NCI-H82 treated with DMSO at 0.1 percent for 48 hours (cell line): ENCODE data around the gene NXF1.
A peak's percentile ranks its signal among the peaks of the same experiment; 100 is the strongest.
"Not testable (repeated sequence)": the region's sequence is repeated elsewhere in the genome, so short reads cannot be mapped to it uniquely, and the experiment has no call there.

Source experiments
- DNase-seq: peaks from one replicate; lab custom pipeline; 2025; ENCODE audit not compliant: unreplicated experiment; lab: John Stamatoyannopoulos, UW

NXF1 gene

DNA sequence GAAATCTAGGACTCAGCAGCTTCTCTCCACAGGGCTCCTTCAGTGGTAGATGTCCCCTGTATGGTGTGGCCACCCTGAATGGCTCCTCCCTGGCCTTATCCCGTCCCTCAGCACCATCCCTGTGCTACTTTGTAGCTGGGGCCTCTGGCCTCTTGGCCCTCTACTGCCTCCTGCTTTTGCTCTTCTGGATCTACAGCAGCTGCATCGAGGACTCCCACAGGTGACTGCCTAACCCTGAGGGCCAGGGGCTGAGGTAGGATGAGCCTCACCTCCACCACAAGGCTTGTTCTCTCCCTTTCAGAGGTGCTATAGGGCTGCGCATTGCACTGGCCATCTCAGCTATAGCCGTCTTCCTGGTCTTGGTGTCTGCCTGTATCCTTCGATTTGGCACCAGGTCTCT, 16.2 kb downstream of the NXF1 start:
- DNase-seq = no peak

DNA sequence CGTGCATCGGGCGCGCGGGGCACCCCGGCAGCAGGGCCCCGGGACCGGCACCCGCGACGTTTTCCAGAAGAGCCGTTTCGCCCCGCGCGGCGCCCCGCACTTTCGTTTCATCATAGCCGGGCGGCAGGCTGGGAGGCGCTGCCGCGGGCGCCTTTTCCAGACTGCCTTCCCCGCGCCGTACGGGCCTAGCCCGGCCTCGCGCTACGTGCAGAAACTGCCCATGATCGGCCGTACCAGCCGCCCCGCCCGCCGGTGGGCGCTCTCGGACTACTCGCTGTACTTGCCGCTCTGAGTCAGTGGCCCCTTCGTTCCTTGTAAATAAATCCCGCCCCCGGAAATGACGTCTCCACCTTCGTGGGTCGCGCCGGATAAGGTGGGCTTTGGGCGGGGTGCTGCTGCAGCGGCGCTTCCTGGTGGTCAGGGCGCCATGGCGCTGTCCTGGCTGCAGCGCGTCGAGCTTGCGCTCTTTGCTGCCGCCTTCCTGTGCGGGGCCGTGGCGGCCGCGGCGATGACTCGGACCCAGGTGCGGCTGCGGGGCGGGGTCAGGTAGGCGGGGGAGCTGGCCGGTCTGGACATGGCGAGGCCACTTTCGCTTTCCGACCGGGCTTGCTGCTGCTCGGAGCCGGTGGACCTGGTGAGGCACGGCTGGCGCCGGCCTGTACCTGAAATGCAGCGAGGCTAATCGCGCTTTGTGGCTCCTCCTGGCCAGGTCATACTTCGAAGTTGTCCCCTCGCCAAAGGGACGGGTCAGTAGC, 18.1 kb downstream of the NXF1 start, which contains the start of gene TMEM179B:
Gene TMEM179B, plus strand, starts transcription at position 398 of the 755 bp plus-strand sequence. Its CDS starts 30 bp downstream, at position 428.
- peak; percentile 88 for DNase-seq

DNA sequence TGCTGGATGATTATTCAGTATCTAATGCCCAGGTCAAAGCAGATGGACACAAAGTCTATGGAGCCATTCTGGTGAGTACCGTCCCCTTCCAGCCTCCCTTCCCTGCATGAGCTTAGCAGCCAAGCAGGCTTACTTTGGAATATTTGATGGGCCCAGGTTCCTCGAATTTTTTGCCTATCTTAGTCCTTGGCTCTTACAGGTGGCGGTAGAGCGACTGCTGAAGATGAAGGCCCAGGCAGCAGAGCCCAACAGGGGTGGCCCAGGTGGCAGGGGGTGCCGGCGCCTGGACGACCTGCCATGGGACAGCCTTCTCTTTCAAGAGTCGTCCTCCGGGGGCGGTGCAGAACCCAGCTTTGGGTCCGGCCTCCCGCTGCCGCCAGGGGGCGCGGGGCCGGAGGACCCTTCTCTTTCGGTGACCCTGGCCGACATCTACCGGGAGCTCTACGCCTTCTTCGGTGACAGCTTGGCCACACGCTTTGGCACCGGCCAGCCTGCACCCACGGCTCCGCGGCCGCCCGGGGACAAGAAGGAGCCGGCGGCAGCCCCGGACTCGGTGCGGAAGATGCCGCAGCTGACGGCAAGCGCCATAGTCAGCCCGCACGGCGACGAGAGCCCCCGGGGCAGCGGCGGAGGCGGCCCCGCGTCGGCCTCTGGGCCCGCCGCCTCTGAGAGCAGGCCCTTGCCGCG, 18.8 kb downstream of the NXF1 start:
- peak; percentile 53 for DNase-seq

DNA sequence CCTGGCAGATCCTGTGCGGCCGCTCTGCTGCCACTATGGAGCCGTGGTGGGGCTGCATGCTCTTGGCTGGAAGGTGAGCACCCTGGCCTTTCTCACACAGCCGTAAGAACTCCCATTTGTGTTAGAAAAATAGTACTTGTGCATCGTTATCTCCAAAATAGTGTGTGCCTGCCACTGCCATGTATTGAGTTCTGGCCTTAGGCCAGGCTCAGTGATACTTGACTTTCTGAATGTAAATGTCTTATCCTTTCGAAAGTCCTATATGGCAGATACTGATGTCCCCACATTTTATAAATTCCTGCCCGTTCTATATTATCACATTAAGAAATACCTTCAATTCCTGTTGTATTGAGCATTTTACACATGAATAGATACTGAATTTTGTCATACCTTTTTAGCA, 22.5 kb downstream of the NXF1 start:
- DNase-seq = no peak

DNA sequence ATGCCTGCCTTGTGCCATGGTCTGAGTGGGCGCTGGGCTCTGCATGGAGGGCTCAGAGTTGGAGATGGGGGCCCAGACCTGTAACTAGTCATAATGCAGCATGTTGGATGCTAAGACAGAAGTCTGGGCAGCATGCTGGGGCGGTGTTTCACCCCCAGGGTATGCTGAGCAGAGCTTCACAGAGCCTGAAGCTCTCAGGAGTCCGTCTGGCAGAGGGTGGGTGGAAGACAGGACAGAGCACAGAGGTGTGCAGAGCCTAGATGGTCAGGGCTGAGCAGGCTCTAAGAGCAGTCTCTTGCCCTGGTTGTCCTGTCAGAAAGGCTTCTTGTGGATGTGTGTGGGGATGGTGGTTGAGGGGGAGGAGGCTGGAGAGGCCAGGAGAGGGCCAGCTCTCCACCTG, 26.8 kb downstream of the NXF1 start:
- no peak for DNase-seq

DNA sequence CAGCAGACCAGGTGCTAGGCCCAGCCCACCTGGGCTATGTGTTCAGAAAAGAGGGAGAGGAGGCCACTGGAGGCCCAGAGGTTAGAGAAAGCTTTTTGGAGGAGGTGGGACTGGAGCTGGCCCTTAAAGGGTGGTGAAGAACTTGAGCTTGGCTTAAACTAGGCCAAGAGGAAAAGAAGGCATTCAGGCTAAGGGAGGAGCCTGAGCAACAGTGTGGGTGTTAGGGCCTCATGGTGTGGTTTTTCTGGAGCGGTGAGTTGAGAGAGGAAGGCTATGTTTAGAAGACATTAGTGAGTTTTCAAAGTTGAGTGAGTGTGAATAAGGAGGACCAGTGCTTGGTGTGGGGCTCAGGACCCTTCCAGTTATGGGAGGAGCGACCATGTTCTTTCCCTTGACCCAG, 27.9 kb downstream of the NXF1 start:
- no peak for DNase-seq

DNA sequence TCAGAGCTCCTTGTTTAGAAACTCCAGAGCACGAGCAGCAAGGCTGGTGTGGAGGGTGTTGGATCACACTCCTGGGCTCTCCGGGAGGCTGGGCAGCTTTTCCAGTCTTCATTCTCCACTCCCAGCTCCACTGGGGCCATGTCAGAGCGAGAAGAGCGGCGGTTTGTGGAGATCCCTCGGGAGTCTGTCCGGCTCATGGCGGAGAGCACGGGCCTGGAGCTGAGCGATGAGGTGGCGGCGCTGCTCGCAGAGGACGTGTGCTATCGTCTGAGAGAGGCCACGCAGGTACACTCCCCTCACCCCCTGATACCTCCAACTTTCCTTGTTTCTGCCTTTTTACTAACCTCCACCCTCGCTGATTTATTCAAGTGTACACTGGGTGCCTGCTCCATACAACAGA, 29.6 kb downstream of the NXF1 start:
- no peak for DNase-seq

DNA sequence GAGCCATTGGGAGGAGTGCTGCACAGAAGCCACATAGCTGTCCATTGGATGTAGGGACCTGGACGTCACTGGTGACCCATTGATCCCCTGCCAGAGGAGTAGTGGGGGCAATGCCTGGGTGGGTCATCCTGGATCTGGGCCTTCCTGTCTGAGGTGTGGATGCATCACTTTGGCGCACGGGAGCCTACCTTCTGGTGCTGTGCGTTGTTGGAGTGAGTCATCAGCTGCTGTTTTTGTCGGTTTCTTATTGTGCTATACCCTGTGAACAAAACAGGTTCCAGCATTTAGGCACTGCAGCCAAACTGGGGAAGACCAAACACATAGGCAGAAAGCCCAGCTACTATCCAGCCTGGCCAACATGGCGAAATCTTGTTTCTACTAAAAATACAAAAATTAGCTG, 30.8 kb downstream of the NXF1 start:
- no peak for DNase-seq

DNA sequence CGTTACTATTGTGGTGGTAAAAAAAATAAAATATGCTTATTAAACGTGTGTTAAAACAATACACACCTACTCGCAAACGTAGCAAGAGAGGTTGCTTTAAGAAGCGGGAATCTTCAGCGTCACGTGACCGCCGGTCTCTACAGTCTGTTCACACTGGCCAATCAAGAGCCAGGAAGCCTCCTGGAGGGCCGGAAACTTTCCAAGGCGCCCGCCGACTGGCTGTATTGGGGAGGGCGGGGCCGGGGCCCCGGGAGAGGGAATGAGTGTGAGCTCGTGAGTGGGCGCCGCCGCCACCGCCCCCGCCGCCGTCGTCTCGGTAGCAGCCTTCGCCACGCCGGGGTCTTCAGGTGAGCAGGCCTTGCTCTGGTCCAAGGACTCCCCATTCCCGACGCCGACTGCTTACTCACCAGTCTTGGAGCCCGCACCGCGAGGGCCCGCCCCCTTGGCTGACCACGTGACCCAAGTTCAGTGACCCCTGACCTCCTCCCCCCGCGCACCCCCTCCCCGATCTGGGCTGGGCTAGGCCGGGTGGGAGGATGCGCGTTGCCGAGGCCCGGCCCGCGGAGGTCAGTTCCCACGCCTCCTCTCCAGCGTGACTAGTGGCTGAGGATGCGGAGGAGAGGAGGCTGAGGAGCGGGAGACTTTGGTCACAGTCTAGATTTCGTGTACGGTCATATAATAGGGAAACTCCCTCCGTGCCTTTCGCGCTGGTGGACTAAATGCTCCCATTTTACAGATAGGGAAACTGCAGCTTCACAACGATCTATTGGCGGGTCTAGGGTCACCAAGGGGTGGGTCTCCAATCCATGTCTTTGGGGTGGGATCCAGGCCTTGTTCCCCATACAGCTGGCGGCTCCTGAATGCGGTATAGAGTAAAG, 33.9 kb downstream of the NXF1 start, which contains the start of gene TAF6L:
Gene TAF6L, plus strand, starts transcription at position 253 of the 878 bp plus-strand sequence. CDS start 4,388 bp downstream, outside the sequence.
- DNase-seq = peak; percentile 88

DNA sequence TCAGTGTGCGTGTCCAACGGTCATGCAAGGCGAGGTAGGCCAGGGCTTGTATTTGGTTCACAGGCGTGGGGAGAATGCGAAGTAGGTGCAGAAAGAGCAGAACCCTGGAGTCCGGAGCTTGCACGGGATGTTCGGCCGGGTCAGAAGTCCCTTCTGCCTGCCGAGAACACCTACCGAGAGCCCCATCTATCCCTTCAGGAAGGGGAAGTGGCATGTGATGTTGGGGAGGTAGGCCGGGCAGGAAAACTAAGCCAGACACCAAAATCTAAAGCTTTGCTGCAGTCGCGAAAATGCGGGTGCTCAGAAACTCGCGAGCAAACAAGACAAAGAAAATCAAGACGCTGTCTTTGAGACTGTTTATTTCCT, 34.5 kb downstream of the NXF1 start:
- no peak for DNase-seq

DNA sequence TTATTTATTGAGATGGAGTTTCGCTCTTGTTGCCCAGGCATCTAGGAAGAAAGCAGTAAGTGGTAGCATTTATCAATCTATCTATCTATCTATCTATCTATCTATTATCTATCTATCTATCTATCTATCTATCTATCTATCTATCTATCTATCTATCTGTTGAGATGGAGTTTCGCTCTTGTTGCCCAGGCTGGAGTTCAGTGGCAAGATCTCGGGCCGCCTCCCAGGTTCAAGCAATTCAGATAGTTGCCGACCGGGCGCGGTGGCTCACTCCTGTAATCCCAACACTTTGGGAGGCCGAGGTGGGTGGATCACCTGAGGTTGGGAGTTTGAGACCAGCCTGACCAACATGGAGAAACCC, 44.4 kb downstream of the NXF1 start:
- not testable (repeated sequence) for DNase-seq

DNA sequence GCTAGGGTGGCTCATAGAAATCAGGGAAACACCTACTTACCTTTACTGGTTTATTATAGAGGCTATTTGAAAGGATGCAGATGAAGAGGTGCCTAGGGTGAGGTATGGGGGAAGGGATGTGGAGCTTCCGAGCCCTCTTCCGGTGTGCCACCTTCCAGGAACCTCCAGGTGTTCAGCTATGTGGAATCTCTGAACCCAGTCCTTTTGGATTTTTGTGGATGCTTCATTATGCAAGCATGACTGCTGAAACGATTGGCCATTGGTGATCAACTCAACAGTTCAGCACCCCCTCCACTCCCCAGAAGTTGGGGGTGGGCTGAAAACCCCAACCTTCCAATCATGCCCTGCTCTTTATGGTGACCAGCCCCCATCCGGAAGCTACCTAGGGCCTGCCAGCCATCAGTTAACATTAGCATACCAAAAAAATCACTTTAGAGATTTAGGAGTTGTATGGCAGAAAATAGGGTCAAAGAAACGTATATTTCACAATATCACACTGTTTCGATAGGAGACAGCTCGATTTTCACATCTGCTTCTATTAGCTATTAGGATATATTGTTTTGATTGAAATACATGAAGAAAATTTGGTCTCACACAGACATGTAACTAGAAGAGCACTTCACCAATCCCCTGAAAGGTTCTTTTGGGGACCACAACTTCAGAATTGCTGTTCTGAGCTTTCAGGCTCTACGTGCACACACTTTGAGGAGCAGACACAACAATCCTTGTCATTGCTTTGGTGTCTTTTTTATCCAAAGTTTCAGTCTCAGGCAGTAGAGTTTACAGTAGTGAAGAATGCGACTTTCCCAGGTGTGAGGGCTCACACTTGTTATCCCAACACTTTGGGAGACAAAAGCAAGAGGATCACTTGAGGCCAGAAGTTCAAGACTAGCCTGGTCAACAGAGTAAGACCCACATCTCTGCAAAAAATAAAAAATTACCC, 47.1 kb downstream of the NXF1 start:
- DNase-seq = no peak

DNA sequence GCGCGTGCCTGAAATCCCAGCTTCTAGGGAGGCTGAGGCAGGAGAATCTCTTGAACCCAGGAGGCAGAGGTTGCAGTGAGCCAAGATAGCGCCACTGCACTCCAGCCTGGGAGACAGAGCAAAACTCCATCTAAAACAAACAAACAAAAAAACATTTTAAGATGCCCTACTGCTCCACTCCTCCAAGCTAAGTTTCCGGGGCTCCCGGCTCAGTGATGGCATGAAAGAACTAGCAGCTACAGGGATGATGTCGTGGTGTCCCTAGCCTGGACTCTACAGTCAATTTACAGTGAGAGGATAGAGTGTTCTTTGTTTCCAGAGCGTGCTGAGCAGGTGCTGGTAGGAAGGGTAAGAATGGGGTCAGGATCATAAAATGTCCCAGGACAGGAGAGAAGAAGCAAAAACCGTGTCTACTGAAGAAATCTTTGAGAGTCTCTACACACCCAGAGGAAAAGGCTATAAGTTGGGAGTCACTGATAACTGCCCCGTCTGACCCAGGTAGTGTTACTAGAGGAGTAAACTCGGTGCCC, 50.1 kb downstream of the NXF1 start:
- no peak for DNase-seq

DNA sequence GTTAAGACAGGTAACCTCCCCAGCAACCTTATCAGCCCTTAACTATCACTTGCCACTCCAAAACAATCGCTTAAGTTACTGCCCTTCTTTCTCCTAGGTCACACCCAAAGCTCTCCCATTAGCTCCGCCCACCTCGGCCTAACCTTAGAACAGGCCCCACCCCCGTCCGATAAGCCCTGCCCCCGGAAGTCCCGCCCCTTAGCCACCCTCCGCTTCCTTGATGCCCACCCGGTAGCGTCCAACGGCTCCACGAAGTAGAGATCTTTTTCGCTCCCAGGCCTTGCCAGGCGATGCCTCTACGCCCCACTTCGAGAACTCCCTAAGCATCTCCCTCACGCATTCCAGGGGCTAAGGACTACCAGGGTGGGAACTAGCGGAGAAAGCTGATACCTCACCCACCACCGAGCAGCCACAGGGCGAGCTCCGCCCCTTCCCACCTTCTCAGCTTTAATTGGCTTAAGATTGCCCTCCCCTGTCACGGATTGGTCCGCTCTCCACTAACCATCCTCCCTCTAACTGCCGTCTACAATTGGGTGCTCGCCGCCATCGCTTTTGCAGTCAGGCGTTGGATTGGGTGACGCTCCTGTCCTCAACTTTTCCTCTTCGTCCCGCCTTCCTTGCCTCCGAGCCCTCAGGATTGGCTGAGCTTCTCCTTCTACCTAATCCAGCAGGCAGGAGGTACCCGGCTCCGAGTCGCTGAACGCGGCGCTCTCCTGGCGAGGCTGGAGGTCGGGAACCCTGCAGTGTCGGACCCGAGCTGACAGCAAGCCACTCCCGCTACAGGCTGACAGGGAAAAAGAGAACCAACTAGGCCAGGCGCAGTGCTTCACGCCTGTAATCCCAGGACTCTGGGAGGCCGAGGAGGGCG, 51.3 kb downstream of the NXF1 start, which contains the start of gene ZBTB3:
Gene ZBTB3, minus strand, starts transcription at position 425 of the 868 bp plus-strand sequence. CDS start 496 bp downstream, outside the sequence.
- DNase-seq = peak; percentile 98

DNA sequence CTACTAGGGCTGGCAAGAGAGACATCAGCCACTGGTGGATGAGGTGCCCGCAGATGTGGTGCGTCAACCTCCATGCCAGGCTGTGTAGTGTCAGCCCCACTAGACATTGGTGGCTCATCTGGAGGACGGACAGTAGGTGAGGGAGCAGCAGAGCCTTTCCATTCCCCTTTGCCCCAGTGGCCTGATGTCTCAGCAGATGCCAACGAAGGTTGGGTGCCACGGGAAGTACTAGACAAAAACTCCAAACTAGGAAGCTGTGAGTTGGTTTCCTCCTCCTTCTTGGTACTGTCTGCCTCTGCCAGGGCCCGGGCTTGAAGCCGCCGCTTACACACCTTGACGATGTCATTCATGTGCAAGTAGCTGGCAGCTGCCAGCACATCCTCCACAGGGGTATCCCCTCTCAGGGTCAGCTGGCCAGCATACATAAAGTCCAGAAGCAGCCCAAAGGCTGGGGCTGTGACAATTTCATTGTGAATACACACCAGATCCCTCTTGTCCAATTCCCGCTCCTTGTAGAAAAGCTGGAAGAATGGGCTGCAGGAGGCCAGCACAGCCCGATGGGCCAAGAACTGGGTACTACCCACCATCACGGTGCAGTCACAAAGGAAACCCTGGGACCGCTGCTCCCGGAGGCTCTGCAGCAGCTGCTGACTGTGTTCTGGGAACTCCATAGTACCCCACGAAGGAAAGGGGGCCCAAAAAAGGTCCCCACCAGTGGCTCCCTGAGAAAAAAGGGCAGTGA, 52.1 kb downstream of the NXF1 start:
- no peak for DNase-seq

DNA sequence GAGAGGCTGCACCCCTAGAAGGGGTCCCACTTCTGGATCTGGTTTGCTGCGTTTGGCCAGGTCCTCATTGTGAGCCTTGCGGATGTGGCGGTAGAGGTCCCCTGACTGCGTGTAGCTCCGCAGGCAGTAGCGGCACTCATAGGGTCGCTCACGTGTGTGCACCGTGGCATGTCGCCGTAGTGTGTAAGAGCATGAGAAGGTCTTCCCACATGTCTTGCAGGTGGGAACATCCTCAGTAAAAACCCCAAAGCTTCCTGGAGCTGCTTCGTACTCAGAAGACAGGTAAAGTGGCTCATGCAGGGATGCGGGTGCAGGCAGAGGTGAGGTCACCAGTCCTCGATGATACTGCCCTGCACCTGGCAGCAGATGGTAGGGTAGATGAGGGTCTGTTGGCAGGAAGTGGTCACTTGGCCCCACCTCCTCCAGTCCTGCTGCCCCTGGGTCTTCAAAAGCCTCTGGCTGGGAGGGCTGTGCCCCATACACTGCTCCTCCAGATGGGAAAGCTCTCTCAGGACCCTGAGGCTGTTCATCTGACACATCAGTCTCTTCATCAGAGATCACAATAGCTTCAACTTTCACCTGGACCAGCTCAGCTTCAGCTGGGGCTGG, 53.0 kb downstream of the NXF1 start:
- no peak for DNase-seq

DNA sequence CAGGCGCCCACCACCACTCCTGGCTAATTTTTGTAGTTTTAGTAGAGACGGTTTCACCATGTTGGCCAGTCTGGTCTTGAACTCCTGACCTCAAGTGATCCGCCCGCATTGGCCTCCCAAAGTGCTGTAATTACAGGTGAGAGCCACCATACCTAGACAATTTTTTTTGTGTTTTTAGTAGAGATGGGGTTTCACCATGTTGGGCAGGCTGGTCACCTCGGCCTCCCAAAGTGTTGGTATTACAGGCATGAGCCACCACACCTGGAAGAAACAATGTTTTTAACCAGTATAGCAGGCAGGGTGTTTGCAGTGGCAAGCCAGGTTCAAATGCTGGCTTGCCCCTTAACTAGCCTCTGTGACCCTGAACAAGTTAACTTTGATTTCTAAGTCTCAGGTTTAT, 55.3 kb downstream of the NXF1 start:
- DNase-seq = not testable (repeated sequence)
